NB4 (cell line): ENCODE measurements around the gene FABP3.

Experiments
- CTCF ChIP-seq: IDR thresholded peaks from one replicate; pipeline ENCODE4 v1.5.1; 2012; ENCODE audit warnings: low read depth, low read length
- POLR2A ChIP-seq: IDR thresholded peaks from 2 replicates; pipeline ENCODE4 v1.6.1; 2011; ENCODE audit warnings: mild to moderate bottlenecking; ENCODE audit not compliant: insufficient read length; ENCODE audit errors: extremely low read depth

- TF ChIP-seq CTCF = no peak
- TF ChIP-seq POLR2A = no peak
Measured at GRCh38 chr1:31366796-31367195, 6.1 kb downstream of the FABP3 start.
